Immature natural killer cell (primary cell): ENCODE measurements around the gene DGKA. TPM values are rescaled to one million over a fixed set of nuclear protein-coding genes. Genes with fewer than 3 reads are reported as not detected.
A peak's percentile ranks its signal among the peaks of the same experiment; 100 is the strongest.
"Not testable (repeated sequence)": the region's sequence is repeated elsewhere in the genome, so short reads cannot be mapped to it uniquely, and the experiment has no call there.

Experiments
- DNase-seq, 3 donors: peaks; one replicate each; pipeline ENCODE4 v3.0.0; 2022; ENCODE audit warnings: mixed read lengths in 1 of 3
- H3K27ac Mint-ChIP-seq, 6 donors: one replicate each; pipeline ENCODE4 v1.8.0; 2020; ENCODE audit warnings: mixed read lengths in 6 of 6, mild to moderate bottlenecking in 5 of 6, inconsistent platforms in 4 of 6, moderate library complexity in 3 of 6
- H3K27me3 Mint-ChIP-seq, 3 donors: one replicate each; pipeline ENCODE4 v1.8.0; 2020 to 2021; ENCODE audit warnings: low read depth in 3 of 3, mild to moderate bottlenecking in 3 of 3, mixed read lengths in 3 of 3, moderate library complexity in 3 of 3, inconsistent platforms in 1 of 3
- H3K36me3 Mint-ChIP-seq, 3 donors: one replicate each; pipeline ENCODE4 v1.8.0; 2020; ENCODE audit warnings: mixed read lengths in 3 of 3, inconsistent platforms in 2 of 3, mild to moderate bottlenecking in 2 of 3
- H3K4me1 Mint-ChIP-seq, 2 donors: one replicate each; pipeline ENCODE4 v1.8.0; 2020; ENCODE audit warnings: inconsistent platforms in 2 of 2, mild to moderate bottlenecking in 2 of 2, mixed read lengths in 2 of 2, moderate library complexity in 1 of 2
- H3K4me3 Mint-ChIP-seq, 5 donors: one replicate each; pipeline ENCODE4 v1.8.0; 2020; ENCODE audit warnings: mild to moderate bottlenecking in 5 of 5, mixed read lengths in 5 of 5, inconsistent platforms in 3 of 5, moderate library complexity in 3 of 5
- H3K9me3 Mint-ChIP-seq, 6 donors: one replicate each; pipeline ENCODE4 v1.8.0; 2020; ENCODE audit warnings: mild to moderate bottlenecking in 6 of 6, mixed read lengths in 6 of 6, inconsistent platforms in 4 of 6, moderate library complexity in 3 of 6
- polyA plus RNA-seq, 3 donors: library from polyadenylated mRNA; unstranded; fragments of 300-500 nt; fragmentation: Illumina TruSeq; gene quantifications; one replicate each; pipeline ENCODE4 v1.2.3, GENCODE V29; 2021

DGKA gene
- polyA plus RNA-seq, 3 donors from 2014 or later = 14.9 to 38.1 (median 19.7) TPM

DNA sequence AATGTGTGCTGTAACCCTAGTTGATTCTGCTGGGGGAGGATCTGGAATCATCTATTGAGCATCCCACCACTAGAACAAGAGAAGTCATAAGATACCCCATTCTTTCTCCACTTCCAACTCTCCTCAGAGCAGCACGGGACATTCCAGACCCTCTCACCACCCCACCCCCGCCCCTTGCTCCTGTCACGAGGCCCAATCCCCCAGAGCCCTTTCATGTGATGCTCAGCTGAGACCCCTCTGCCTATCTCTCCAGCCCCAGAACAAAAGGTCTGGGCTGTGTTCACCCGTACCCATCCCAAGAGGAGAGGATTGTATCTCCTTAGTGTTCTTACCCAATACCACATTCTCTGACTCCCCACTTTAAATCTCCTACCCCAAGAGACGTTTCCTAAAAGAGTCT is 34.3 kb downstream of the DGKA start:
- no peak for DNase-seq
- Mint-ChIP-seq H3K4me1 (peaks cover 27 to 35% of the 10 kb centered on the region in 2 donors), H3K36me3 (peaks cover 0 to 3% (median 0%) of the 10 kb centered on the region in 3 donors), H3K4me3 (peak overlapping the region; percentile 86 to 93 (median 91)), H3K27ac (peak overlapping the region in 5 of 6 donors; percentile 12 to 85 (median 74)), H3K9me3 (no peaks in the 10 kb centered on the region), H3K27me3 (peaks cover 0 to 5% (median 4%) of the 10 kb centered on the region in 3 donors)

- peak within 1 kb of the TSS; percentile 86 to 93 (median 91) for H3K4me3 Mint-ChIP-seq
- peaks cover 0 to 5% (median 4%) of the 10 kb centered on the region in 3 donors for H3K27me3 Mint-ChIP-seq
- H3K36me3 Mint-ChIP-seq = peaks cover 0 to 3% (median under 1%) of the 10 kb centered on the region in 3 donors
- peak within 1 kb of the TSS; percentile 81 to 93 (median 84) for H3K27ac Mint-ChIP-seq
- H3K4me1 Mint-ChIP-seq = peaks cover 27 to 35% of the 10 kb centered on the region in 2 donors
- no peaks in the 10 kb centered on the region for H3K9me3 Mint-ChIP-seq
- DNase-seq = no peak
Observed at GRCh38 chr12:55965941-55966407, 35.0 kb downstream of the DGKA start, which contains the start of gene PMEL. PMEL (minus strand) TSS chr12:55966042; CDS start chr12:55966011, 31 bp downstream.

- Mint-ChIP-seq H3K27ac (peak within 1 kb of the TSS; percentile 81 to 93 (median 84)), H3K9me3 (no peaks in the 10 kb centered on the region), H3K4me3 (peak within 1 kb of the TSS; percentile 86 to 93 (median 91)), H3K36me3 (peaks cover 0 to 5% (median 3%) of the 10 kb centered on the region in 3 donors), H3K27me3 (peaks cover 0 to 5% (median 4%) of the 10 kb centered on the region in 3 donors), H3K4me1 (peaks cover 27 to 35% of the 10 kb centered on the region in 2 donors)
- DNase-seq = peak; percentile 88 to 89 (median 88)
Observed at GRCh38 chr12:55966408-55967281, 35.7 kb downstream of the DGKA start, which contains the start of gene CDK2. CDK2 (plus strand) TSS chr12:55966830; CDS start chr12:55967009, 179 bp downstream.

- Mint-ChIP-seq H3K4me1 (peaks cover 29 to 35% of the 10 kb centered on the region in 2 donors), H3K27ac (peak overlapping the region in 2 of 6 donors; percentile 36 to 45), H3K27me3 (peaks cover 0 to 3% (median 2%) of the 10 kb centered on the region in 3 donors), H3K36me3 (peaks cover 0 to 5% (median 3%) of the 10 kb centered on the region in 3 donors), H3K9me3 (no peaks in the 10 kb centered on the region), H3K4me3 (no peak overlapping the region)
- no peak for DNase-seq
Observed at GRCh38 chr12:55969356-55969755, 38.4 kb downstream of the DGKA start.

GRCh38 chr12:55970775-55971174 is 39.8 kb downstream of the DGKA start:
- H3K27ac Mint-ChIP-seq = no peak overlapping the region
- DNase-seq = no peak
- peaks cover 0 to 2% (median 0%) of the 10 kb centered on the region in 3 donors for H3K27me3 Mint-ChIP-seq
- H3K4me3 Mint-ChIP-seq = no peak overlapping the region
- peaks cover 0 to 5% (median 3%) of the 10 kb centered on the region in 3 donors for H3K36me3 Mint-ChIP-seq
- H3K4me1 Mint-ChIP-seq = peaks cover 26 to 29% of the 10 kb centered on the region in 2 donors
- no peaks in the 10 kb centered on the region for H3K9me3 Mint-ChIP-seq

DNA sequence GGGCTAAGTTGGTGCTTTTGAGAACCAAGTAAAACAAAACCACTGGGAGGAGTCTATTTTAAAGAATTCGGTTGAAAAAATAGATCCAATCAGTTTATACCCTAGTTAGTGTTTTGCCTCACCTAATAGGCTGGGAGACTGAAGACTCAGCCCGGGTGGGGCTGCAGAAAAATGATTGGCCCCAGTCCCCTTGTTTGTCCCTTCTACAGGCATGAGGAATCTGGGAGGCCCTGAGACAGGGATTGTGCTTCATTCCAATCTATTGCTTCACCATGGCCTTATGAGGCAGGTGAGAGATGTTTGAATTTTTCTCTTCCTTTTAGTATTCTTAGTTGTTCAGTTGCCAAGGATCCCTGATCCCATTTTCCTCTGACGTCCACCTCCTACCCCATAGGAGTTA is 41.1 kb downstream of the DGKA start:
- H3K4me3 Mint-ChIP-seq = peak overlapping the region in 1 of 5 donors; percentile 23

DNA sequence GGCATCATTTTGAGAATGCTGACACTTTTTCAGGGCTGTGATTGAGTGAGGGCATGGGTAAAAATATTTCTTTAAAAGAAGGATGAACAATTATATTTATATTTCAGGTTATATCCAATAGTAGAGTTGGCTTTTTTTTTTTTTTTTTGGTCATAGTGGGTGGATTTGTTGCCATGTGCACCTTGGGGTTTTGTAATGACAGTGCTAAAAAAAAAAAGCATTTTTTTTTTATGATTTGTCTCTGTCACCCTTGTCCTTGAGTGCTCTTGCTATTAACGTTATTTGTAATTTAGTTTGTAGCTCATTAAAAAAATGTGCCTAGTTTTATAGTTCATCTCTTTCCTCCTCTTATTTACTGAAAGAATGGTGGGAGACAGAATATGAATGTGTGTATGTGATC is 41.5 kb downstream of the DGKA start:
- Mint-ChIP-seq H3K27ac (peak overlapping the region in 2 of 6 donors; percentile 32 to 60), H3K36me3 (peaks cover 0 to 5% (median 3%) of the 10 kb centered on the region in 3 donors), H3K4me3 (peak overlapping the region in 1 of 5 donors; percentile 23), H3K4me1 (peaks cover 19 to 27% of the 10 kb centered on the region in 2 donors), H3K27me3 (no peaks in the 10 kb centered on the region), H3K9me3 (no peaks in the 10 kb centered on the region)
- no peak for DNase-seq

More for the DNA sequence above, 41.1 kb downstream of the DGKA start:
- Mint-ChIP-seq H3K4me1 (peaks cover 24 to 27% of the 10 kb centered on the region in 2 donors), H3K27ac (peak overlapping the region in 2 of 6 donors; percentile 32 to 60), H3K36me3 (peaks cover 0 to 5% (median 3%) of the 10 kb centered on the region in 3 donors), H3K27me3 (no peaks in the 10 kb centered on the region), H3K9me3 (no peaks in the 10 kb centered on the region)
- DNase-seq = no peak

GRCh38 chr12:55972911-55973598 is 42.1 kb downstream of the DGKA start:
- no peaks in the 10 kb centered on the region for H3K9me3 Mint-ChIP-seq
- peaks cover 0 to 5% (median 3%) of the 10 kb centered on the region in 3 donors for H3K36me3 Mint-ChIP-seq
- no peaks in the 10 kb centered on the region for H3K27me3 Mint-ChIP-seq
- no peak overlapping the region for H3K27ac Mint-ChIP-seq
- H3K4me3 Mint-ChIP-seq = no peak overlapping the region
- peaks cover 15 to 27% of the 10 kb centered on the region in 2 donors for H3K4me1 Mint-ChIP-seq
- DNase-seq = no peak

DNA sequence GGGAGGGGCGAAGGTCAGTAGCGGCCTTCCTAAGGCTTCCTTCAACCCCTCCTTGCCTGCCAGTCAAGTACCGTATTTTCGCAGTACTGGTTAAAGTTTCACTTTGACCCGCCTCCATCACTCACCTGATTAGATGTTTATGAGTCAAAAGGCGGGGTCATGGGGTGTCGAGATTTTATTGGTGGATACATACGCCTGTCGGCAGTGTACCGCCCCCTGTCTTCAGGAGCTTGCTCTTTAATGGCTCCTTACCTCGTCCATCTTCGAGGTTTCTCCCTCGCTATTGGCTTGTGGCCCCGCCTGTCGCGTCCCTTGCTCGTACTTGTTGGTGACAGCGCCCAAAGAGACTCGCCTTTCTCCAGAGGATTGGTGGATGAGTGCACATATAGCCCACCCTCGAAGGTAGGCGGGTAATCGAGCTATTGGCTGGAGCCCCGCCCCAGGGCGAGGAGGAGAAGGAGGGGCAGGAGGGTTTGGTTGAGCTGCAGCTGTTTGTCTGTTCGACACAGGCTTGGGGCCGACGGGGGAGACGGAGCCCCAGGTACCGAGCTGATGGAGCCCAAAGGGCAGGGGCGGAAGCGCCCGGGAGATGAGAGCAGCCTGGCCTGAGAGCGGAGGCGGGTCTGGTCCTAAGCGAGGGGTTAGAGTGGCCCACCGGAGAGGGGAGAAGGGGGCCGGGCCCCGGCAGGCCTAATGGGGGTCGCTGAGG is 42.8 kb downstream of the DGKA start, which contains the start of gene RAB5B:
TSS of gene RAB5B (plus strand) at position 480 of the 709 bp plus-strand sequence. CDS start 12,883 bp downstream, outside the sequence.
- Mint-ChIP-seq H3K27me3 (no peaks in the 10 kb centered on the region), H3K4me3 (no peak within 1 kb of the TSS), H3K4me1 (peaks cover 16 to 25% of the 10 kb centered on the region in 2 donors), H3K9me3 (no peaks in the 10 kb centered on the region), H3K27ac (no peak within 1 kb of the TSS), H3K36me3 (peaks cover 0 to 5% (median 3%) of the 10 kb centered on the region in 3 donors)
- peak; percentile 98 to 99 (median 99) for DNase-seq

DNA sequence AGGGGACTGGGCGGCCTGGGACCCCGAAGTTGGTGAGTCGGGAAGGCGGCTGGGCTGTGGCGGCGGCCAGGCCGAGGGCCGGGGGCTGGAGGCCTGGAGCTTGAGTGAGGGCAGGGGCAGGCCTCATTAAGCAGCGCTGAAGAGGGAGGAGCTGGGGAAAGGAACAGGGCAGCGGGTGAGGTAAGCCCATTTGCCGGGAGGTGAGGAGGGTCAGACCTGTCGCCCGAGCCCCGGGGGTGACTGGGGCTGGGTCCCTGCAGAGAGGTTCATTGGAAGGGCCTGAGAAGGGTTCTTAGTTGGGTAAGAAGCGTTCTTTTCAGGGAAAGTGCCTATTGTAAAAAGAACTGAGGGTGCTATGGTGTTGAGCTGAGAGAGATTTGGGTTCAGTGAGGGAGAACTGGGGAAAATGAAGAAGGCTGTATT is 43.4 kb downstream of the DGKA start:
- H3K4me1 Mint-ChIP-seq = peaks cover 18 to 31% of the 10 kb centered on the region in 2 donors
- peaks cover 0 to 5% (median 0%) of the 10 kb centered on the region in 3 donors for H3K36me3 Mint-ChIP-seq
- no peak for DNase-seq

DNA sequence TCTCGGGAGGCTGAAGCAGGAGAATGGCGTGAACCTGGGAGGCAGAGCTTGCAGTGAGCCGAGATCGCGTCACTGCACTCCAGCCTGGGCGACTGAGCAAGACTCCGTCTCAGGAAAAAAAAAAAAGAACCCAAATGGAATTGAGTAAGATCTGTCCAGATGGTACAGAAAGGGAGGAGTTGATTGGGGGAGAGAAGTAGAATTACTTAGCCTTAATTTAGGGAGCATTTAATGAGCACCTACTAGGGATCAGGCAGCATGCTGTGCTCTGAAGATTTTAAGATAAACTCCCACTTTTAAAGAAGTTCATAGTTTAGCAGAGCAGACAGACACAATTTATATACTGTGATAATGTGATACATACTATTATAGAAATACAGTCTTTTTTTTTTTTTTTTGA is 47.4 kb downstream of the DGKA start:
- Mint-ChIP-seq H3K4me1 (peaks cover 17 to 45% of the 10 kb centered on the region in 2 donors), H3K36me3 (peaks cover 0 to 10% (median 4%) of the 10 kb centered on the region in 3 donors), H3K9me3 (no peaks in the 10 kb centered on the region), H3K27ac (no peak overlapping the region), H3K4me3 (no peak overlapping the region), H3K27me3 (no peaks in the 10 kb centered on the region)
- DNase-seq = no peak

More for the DNA sequence above, 43.4 kb downstream of the DGKA start:
- H3K4me3 Mint-ChIP-seq = no peak overlapping the region
- no peak overlapping the region for H3K27ac Mint-ChIP-seq
- no peaks in the 10 kb centered on the region for H3K9me3 Mint-ChIP-seq
- H3K27me3 Mint-ChIP-seq = no peaks in the 10 kb centered on the region

GRCh38 chr12:55979069-55979468 is 48.1 kb downstream of the DGKA start:
- H3K9me3 Mint-ChIP-seq = no peaks in the 10 kb centered on the region
- peaks cover 17 to 45% of the 10 kb centered on the region in 2 donors for H3K4me1 Mint-ChIP-seq
- H3K4me3 Mint-ChIP-seq = no peak overlapping the region
- DNase-seq = no peak
- peaks cover 0 to 10% (median 7%) of the 10 kb centered on the region in 3 donors for H3K36me3 Mint-ChIP-seq
- H3K27me3 Mint-ChIP-seq = no peaks in the 10 kb centered on the region
- H3K27ac Mint-ChIP-seq = peak overlapping the region in 4 of 6 donors; percentile 1 to 34 (median 14)

- not testable (repeated sequence) for H3K9me3 Mint-ChIP-seq, DNase-seq, H3K27ac Mint-ChIP-seq, H3K4me3 Mint-ChIP-seq, H3K27me3 Mint-ChIP-seq
- peaks cover 8 to 35% of the 10 kb centered on the region in 2 donors for H3K4me1 Mint-ChIP-seq
- peaks cover 8 to 22% (median 16%) of the 10 kb centered on the region in 3 donors for H3K36me3 Mint-ChIP-seq
Observed at GRCh38 chr12:55981882-55982281, 50.9 kb downstream of the DGKA start.
